SK-N-SH treated with all-trans-retinoic acid at 6 μM for 48 hours (cell line): ENCODE data around the gene LIG1.

ENCODE experiments used
- ATAC-seq: fragments of 200-7000 bp; cut with Tn5 transposase; 3 replicates; pipeline ENCODE4 v1.9.1; 2020; ENCODE audit warnings: mild to moderate bottlenecking, moderate library complexity
- ARNTL ChIP-seq: fragments of 450-650 bp; formaldehyde crosslinking; IDR thresholded peaks from 2 replicates; pipeline ENCODE4 v1.5.0; 2020; ENCODE audit warnings: low read depth, mild to moderate bottlenecking, moderate library complexity, borderline replicate concordance
- BACH2 ChIP-seq: fragments of 250-450 bp; sonication (Bioruptor Pico); IDR thresholded peaks from 2 replicates; pipeline ENCODE4 v1.9.0; 2021; ENCODE audit warnings: mild to moderate bottlenecking, borderline replicate concordance
- CREB5 ChIP-seq: fragments of 250-450 bp; sonication (Bioruptor Pico); IDR thresholded peaks from 2 replicates; pipeline ENCODE4 v1.5.1; 2020; ENCODE audit warnings: low read depth, mild to moderate bottlenecking, moderate library complexity
- CSDC2 ChIP-seq: fragments of 250-450 bp; sonication (Bioruptor Pico); IDR thresholded peaks from 2 replicates; pipeline ENCODE4 v1.5.0; 2020; ENCODE audit warnings: mild to moderate bottlenecking, moderate library complexity
- CSRNP3 ChIP-seq: fragments of 250-450 bp; sonication (Bioruptor Pico); IDR thresholded peaks from 2 replicates; pipeline ENCODE4 v1.5.1; 2021; ENCODE audit warnings: mild to moderate bottlenecking, moderate library complexity
- ESRRG ChIP-seq: fragments of 250-450 bp; sonication (Bioruptor Pico); IDR thresholded peaks from 2 replicates; pipeline ENCODE4 v1.6.1; 2021; ENCODE audit warnings: mild to moderate bottlenecking
- GLIS3 ChIP-seq: fragments of 250-450 bp; sonication (Bioruptor Pico); IDR thresholded peaks from 2 replicates; pipeline ENCODE4 v1.5.0; 2020; ENCODE audit warnings: mild to moderate bottlenecking, moderate library complexity
- ISL1 ChIP-seq: fragments of 250-450 bp; sonication (Bioruptor Pico); IDR thresholded peaks from 2 replicates; pipeline ENCODE4 v2.1.2; 2022; ENCODE audit warnings: mild to moderate bottlenecking, moderate library complexity
- OSR1 ChIP-seq: fragments of 250-450 bp; sonication (Bioruptor Pico); IDR thresholded peaks from 2 replicates; pipeline ENCODE4 v1.8.0; 2022; ENCODE audit warnings: moderate library complexity, mild to moderate bottlenecking, inconsistent platforms
- POU6F1 ChIP-seq: fragments of 250-450 bp; sonication (Bioruptor Pico); IDR thresholded peaks from 2 replicates; pipeline ENCODE4 v1.8.0; 2021; ENCODE audit warnings: low read depth, mild to moderate bottlenecking, moderate library complexity, borderline replicate concordance
- PPARA ChIP-seq: fragments of 250-450 bp; sonication (Bioruptor Pico); IDR thresholded peaks from 2 replicates; pipeline ENCODE4 v1.5.0; 2020; ENCODE audit warnings: mild to moderate bottlenecking, borderline replicate concordance
- RARB ChIP-seq: fragments of 250-450 bp; sonication (Bioruptor Pico); IDR thresholded peaks from 2 replicates; pipeline ENCODE4 v1.8.0; 2021; ENCODE audit warnings: mild to moderate bottlenecking, moderate library complexity
- TCF4 ChIP-seq: fragments of 250-450 bp; sonication (Bioruptor Pico); IDR thresholded peaks from 2 replicates; pipeline ENCODE4 v1.8.0; 2021; ENCODE audit warnings: mild to moderate bottlenecking, moderate library complexity, borderline replicate concordance
- TOX ChIP-seq: fragments of 250-450 bp; sonication (Bioruptor Pico); IDR thresholded peaks from 2 replicates; pipeline ENCODE4 v1.8.0; 2021; ENCODE audit warnings: mild to moderate bottlenecking, moderate library complexity, borderline replicate concordance
- TSHZ2 ChIP-seq: fragments of 250-450 bp; sonication (Bioruptor Pico); IDR thresholded peaks from 2 replicates; pipeline ENCODE4 v1.5.0; 2020; ENCODE audit warnings: mild to moderate bottlenecking, moderate library complexity
- ZC3H10 ChIP-seq: fragments of 250-450 bp; sonication (Bioruptor Pico); IDR thresholded peaks from 2 replicates; pipeline ENCODE4 v1.5.1; 2021; ENCODE audit warnings: mild to moderate bottlenecking, moderate library complexity
- ZFP3 ChIP-seq: fragments of 250-450 bp; sonication (Bioruptor Pico); IDR thresholded peaks from 2 replicates; pipeline ENCODE4 v1.5.0; 2020; ENCODE audit warnings: mild to moderate bottlenecking, moderate library complexity
- ZFP30 ChIP-seq: fragments of 450-650 bp; formaldehyde crosslinking; IDR thresholded peaks from 2 replicates; pipeline ENCODE4 v1.5.0; 2022; ENCODE audit warnings: mild to moderate bottlenecking, moderate library complexity
- ZNF565 ChIP-seq: fragments of 450-650 bp; formaldehyde crosslinking; conservative IDR thresholded peaks from 2 replicates; pipeline ENCODE4 v1.5.0; 2020; ENCODE audit warnings: low read depth, mild to moderate bottlenecking, moderate library complexity
- ZNF70 ChIP-seq: fragments of 450-650 bp; formaldehyde crosslinking; IDR thresholded peaks from 2 replicates; pipeline ENCODE4 v1.5.0; 2020; ENCODE audit warnings: mild to moderate bottlenecking, moderate library complexity
- ZNF8 ChIP-seq: fragments of 450-650 bp; formaldehyde crosslinking; IDR thresholded peaks from 2 replicates; pipeline ENCODE4 v1.5.0; 2020; ENCODE audit warnings: mild to moderate bottlenecking, moderate library complexity

Gene LIG1

GRCh38 chr19:48149430-48149829, 20.7 kb downstream of the LIG1 start:
- ATAC-seq, result no peak
- no peak for TF ChIP-seq BACH2 (CRISPR knock-in tag)
- TF ChIP-seq TCF4 (CRISPR knock-in tag), result no peak
- no peak for TF ChIP-seq RARB
- TF ChIP-seq ZNF565 (CRISPR knock-in tag), result no peak
- no peak for TF ChIP-seq CREB5
- no peak for TF ChIP-seq ESRRG (CRISPR knock-in tag)
- no peak for TF ChIP-seq ZNF8
- TF ChIP-seq PPARA, result no peak

- no peak for TF ChIP-seq ZNF70 (CRISPR knock-in tag)
- TF ChIP-seq TSHZ2 (CRISPR knock-in tag), result no peak
- TF ChIP-seq ISL1 (CRISPR knock-in tag), result no peak
- no peak for TF ChIP-seq POU6F1
- no peak for TF ChIP-seq ZNF8
- no peak for TF ChIP-seq RARB
- TF ChIP-seq TOX (CRISPR knock-in tag), result no peak
- TF ChIP-seq CSDC2 (CRISPR knock-in tag), result no peak
- no peak for TF ChIP-seq ZNF565 (CRISPR knock-in tag)
- no peak for TF ChIP-seq ZFP3 (CRISPR knock-in tag)
- TF ChIP-seq ZFP30, result no peak
- no peak for ATAC-seq
Measured at GRCh38 chr19:48148576-48148975, 21.6 kb downstream of the LIG1 start.

- TF ChIP-seq ZFP30 (no peak), ARNTL (CRISPR knock-in tag) (no peak), ZC3H10 (CRISPR knock-in tag) (no peak), ESRRG (CRISPR knock-in tag) (no peak), RARB (no peak), BACH2 (CRISPR knock-in tag) (no peak), CREB5 (no peak)
- ATAC-seq, result no peak
Measured at GRCh38 chr19:48147597-48148175, 22.5 kb downstream of the LIG1 start.

- ATAC-seq, result no peak
- TF ChIP-seq CREB5 (no peak), TCF4 (CRISPR knock-in tag) (no peak), ZFP3 (CRISPR knock-in tag) (no peak), PPARA (no peak), CSDC2 (CRISPR knock-in tag) (no peak), ZFP30 (no peak), RARB (no peak), OSR1 (CRISPR knock-in tag) (no peak), GLIS3 (CRISPR knock-in tag) (no peak), ARNTL (CRISPR knock-in tag) (no peak), ZNF70 (CRISPR knock-in tag) (no peak), TSHZ2 (CRISPR knock-in tag) (no peak), TOX (CRISPR knock-in tag) (no peak), ZC3H10 (CRISPR knock-in tag) (no peak), BACH2 (CRISPR knock-in tag) (no peak), ISL1 (CRISPR knock-in tag) (no peak), ZNF8 (no peak), CSRNP3 (CRISPR knock-in tag) (no peak)
Measured at GRCh38 chr19:48139053-48139452, 31.1 kb downstream of the LIG1 start.
